Muscle layer of duodenum (tissue), 2 donors: ENCODE data around the gene CEACAM21.

Experiments used
- H3K27ac ChIP-seq: one replicate; pipeline ENCODE4 v1.7.0; 2013; ENCODE audit warnings: mild to moderate bottlenecking, low read length
- H3K27me3 ChIP-seq: one replicate; pipeline ENCODE4 v1.7.0; 2013; ENCODE audit warnings: low read depth, mild to moderate bottlenecking, control low read depth, low read length
- H3K36me3 ChIP-seq, 2 donors: one replicate each; pipeline ENCODE4 v1.7.0; 2013; ENCODE audit warnings: low read length in 2 of 2, control low read depth in 1 of 2, mild to moderate bottlenecking in 1 of 2; ENCODE audit not compliant: insufficient read depth in 2 of 2, control insufficient read depth in 1 of 2
- H3K4me1 ChIP-seq, 2 donors: one replicate each; pipeline ENCODE4 v1.7.0; 2013; ENCODE audit warnings: low read length in 2 of 2, mild to moderate bottlenecking in 2 of 2, control low read depth in 1 of 2, moderate library complexity in 1 of 2; ENCODE audit not compliant: insufficient read depth in 2 of 2, control insufficient read depth in 1 of 2
- H3K4me3 ChIP-seq, 2 donors: one replicate each; pipeline ENCODE4 v1.7.0; 2013; ENCODE audit warnings: low read length in 2 of 2, low read depth in 1 of 2, mild to moderate bottlenecking in 1 of 2
- H3K9me3 ChIP-seq, 2 donors: one replicate each; pipeline ENCODE4 v1.7.0; 2013; ENCODE audit warnings: low read length in 2 of 2, control low read depth in 1 of 2, mild to moderate bottlenecking in 1 of 2; ENCODE audit not compliant: control insufficient read depth in 1 of 2
- donor health status: healthy.

CEACAM21 gene

GRCh38 chr19:41540041-41540695, 35.8 kb upstream of the CEACAM21 start:
- H3K27ac ChIP-seq, result no peak overlapping the region
- no peaks in the 10 kb centered on the region for H3K36me3 ChIP-seq
- H3K27me3 ChIP-seq, result no peaks in the 10 kb centered on the region
- H3K9me3 ChIP-seq, result no peaks in the 10 kb centered on the region
- no peak overlapping the region for H3K4me3 ChIP-seq
- H3K4me1 ChIP-seq, result no peaks in the 10 kb centered on the region

GRCh38 chr19:41541990-41542584, 33.9 kb upstream of the CEACAM21 start:
- Histone ChIP-seq H3K27ac (no peak overlapping the region), H3K4me3 (no peak overlapping the region), H3K36me3 (no peaks in the 10 kb centered on the region), H3K27me3 (no peaks in the 10 kb centered on the region), H3K4me1 (no peaks in the 10 kb centered on the region), H3K9me3 (no peaks in the 10 kb centered on the region)

- H3K27ac ChIP-seq, result no peak overlapping the region
- no peaks in the 10 kb centered on the region for H3K4me1 ChIP-seq
- H3K4me3 ChIP-seq, result no peak overlapping the region
- H3K9me3 ChIP-seq, result no peaks in the 10 kb centered on the region
- no peaks in the 10 kb centered on the region for H3K27me3 ChIP-seq
- H3K36me3 ChIP-seq, result no peaks in the 10 kb centered on the region
Observed at GRCh38 chr19:41542622-41543021, 33.3 kb upstream of the CEACAM21 start.

GRCh38 chr19:41543582-41543981, 32.4 kb upstream of the CEACAM21 start:
- H3K36me3 ChIP-seq, result no peaks in the 10 kb centered on the region
- no peak overlapping the region for H3K27ac ChIP-seq
- no peaks in the 10 kb centered on the region for H3K4me1 ChIP-seq
- H3K27me3 ChIP-seq, result no peaks in the 10 kb centered on the region
- no peaks in the 10 kb centered on the region for H3K9me3 ChIP-seq
- H3K4me3 ChIP-seq, result no peak overlapping the region

- Histone ChIP-seq H3K4me3 (no peak overlapping the region), H3K9me3 (no peaks in the 10 kb centered on the region), H3K27me3 (no peaks in the 10 kb centered on the region), H3K36me3 (no peaks in the 10 kb centered on the region), H3K4me1 (no peaks in the 10 kb centered on the region), H3K27ac (no peak overlapping the region)
Observed at GRCh38 chr19:41545547-41545946, 30.4 kb upstream of the CEACAM21 start.

- no peak overlapping the region for H3K27ac ChIP-seq
- H3K36me3 ChIP-seq, result no peaks in the 10 kb centered on the region
- no peaks in the 10 kb centered on the region for H3K9me3 ChIP-seq
- H3K4me1 ChIP-seq, result no peaks in the 10 kb centered on the region
- H3K27me3 ChIP-seq, result no peaks in the 10 kb centered on the region
- no peak overlapping the region for H3K4me3 ChIP-seq
Observed at GRCh38 chr19:41546386-41546789, 29.6 kb upstream of the CEACAM21 start.

GRCh38 chr19:41546961-41547360, 29.0 kb upstream of the CEACAM21 start:
- no peaks in the 10 kb centered on the region for H3K9me3 ChIP-seq
- no peak overlapping the region for H3K4me3 ChIP-seq
- H3K27me3 ChIP-seq, result no peaks in the 10 kb centered on the region
- no peaks in the 10 kb centered on the region for H3K4me1 ChIP-seq
- no peak overlapping the region for H3K27ac ChIP-seq
- H3K36me3 ChIP-seq, result no peaks in the 10 kb centered on the region

GRCh38 chr19:41547569-41547968, 28.4 kb upstream of the CEACAM21 start:
- H3K27ac ChIP-seq, result no peak overlapping the region
- no peak overlapping the region for H3K4me3 ChIP-seq
- H3K4me1 ChIP-seq, result no peaks in the 10 kb centered on the region
- no peaks in the 10 kb centered on the region for H3K27me3 ChIP-seq
- no peaks in the 10 kb centered on the region for H3K36me3 ChIP-seq
- H3K9me3 ChIP-seq, result no peaks in the 10 kb centered on the region

- Histone ChIP-seq H3K4me3 (no peak overlapping the region), H3K4me1 (no peaks in the 10 kb centered on the region), H3K27me3 (no peaks in the 10 kb centered on the region), H3K9me3 (no peaks in the 10 kb centered on the region), H3K27ac (no peak overlapping the region), H3K36me3 (no peaks in the 10 kb centered on the region)
Observed at GRCh38 chr19:41548047-41548446, 27.9 kb upstream of the CEACAM21 start.

- no peaks in the 10 kb centered on the region for H3K4me1 ChIP-seq
- peak overlapping the region in 1 of 2 donors; percentile 23 for H3K4me3 ChIP-seq
Observed at GRCh38 chr19:41548954-41549688, 26.8 kb upstream of the CEACAM21 start.

GRCh38 chr19:41549884-41550283, 26.1 kb upstream of the CEACAM21 start:
- Histone ChIP-seq H3K9me3 (no peaks in the 10 kb centered on the region), H3K36me3 (no peaks in the 10 kb centered on the region), H3K4me3 (peak overlapping the region in 1 of 2 donors; percentile 23), H3K4me1 (no peaks in the 10 kb centered on the region), H3K27me3 (no peaks in the 10 kb centered on the region), H3K27ac (peak overlapping the region; percentile 53)

More at GRCh38 chr19:41548954-41549688, 26.8 kb upstream of the CEACAM21 start:
- no peaks in the 10 kb centered on the region for H3K9me3 ChIP-seq
- H3K36me3 ChIP-seq, result no peaks in the 10 kb centered on the region
- H3K27me3 ChIP-seq, result no peaks in the 10 kb centered on the region
- H3K27ac ChIP-seq, result peak overlapping the region; percentile 57
